DOHH2 (cell line): Measurements from ENCODE around the gene REEP2.

Experiments
- H3F3A ChIP-seq: fragments of 200-600 bp; sonication (generic), shearing (Covaris generic); 2 replicates; pipeline ENCODE4 v1.6.0; 2016; ENCODE audit warnings: antibody characterized with exemption, mild to moderate bottlenecking; ENCODE audit not compliant: control insufficient read depth, insufficient read depth
- H3K27ac ChIP-seq: fragments of 200-600 bp; sonication (generic); 2 replicates; pipeline ENCODE4 v1.5.1; 2014; ENCODE audit warnings: low read depth, mild to moderate bottlenecking, low read length, moderate library complexity
- H3K27me3 ChIP-seq: fragments of 200-600 bp; sonication (generic); 2 replicates; pipeline ENCODE4 v1.6.1; 2014; ENCODE audit warnings: mild to moderate bottlenecking, low read length, mixed read lengths; ENCODE audit not compliant: control insufficient read depth
- H3K36me3 ChIP-seq: fragments of 200-600 bp; sonication (generic); 2 replicates; pipeline ENCODE4 v1.6.1; 2014; ENCODE audit warnings: mild to moderate bottlenecking, low read length, moderate library complexity, mixed read lengths; ENCODE audit not compliant: control insufficient read depth
- H3K4me1 ChIP-seq: fragments of 200-600 bp; sonication (generic); 2 replicates; pipeline ENCODE4 v1.6.1; 2014; ENCODE audit warnings: mild to moderate bottlenecking, low read length, mixed read lengths; ENCODE audit not compliant: control insufficient read depth
- H3K4me2 ChIP-seq: fragments of 200-600 bp; sonication (generic); 2 replicates; pipeline ENCODE4 v1.6.0; 2014; ENCODE audit warnings: mild to moderate bottlenecking, low read length, moderate library complexity
- H3K4me3 ChIP-seq: fragments of 200-600 bp; sonication (generic); 2 replicates; pipeline ENCODE4 v1.5.1; 2014; ENCODE audit warnings: mild to moderate bottlenecking, low read length, mixed read lengths
- H3K79me2 ChIP-seq: fragments of 200-600 bp; sonication (generic); 2 replicates; pipeline ENCODE4 v1.6.1; 2014; ENCODE audit warnings: mild to moderate bottlenecking, low read length, mixed read lengths; ENCODE audit not compliant: control insufficient read depth
- H3K9me2 ChIP-seq: fragments of 200-600 bp; sonication (generic); replicated peaks from 2 replicates; pipeline ENCODE4 v1.6.1; 2014; ENCODE audit warnings: mild to moderate bottlenecking, low read length, mixed read lengths; ENCODE audit not compliant: control insufficient read depth
- H3K9me3 ChIP-seq: fragments of 200-600 bp; sonication (generic); 2 replicates; pipeline ENCODE4 v1.6.1; 2014; ENCODE audit warnings: antibody characterized with exemption, low read length, mixed read lengths; ENCODE audit not compliant: control insufficient read depth, insufficient read depth
- H4K20me1 ChIP-seq: fragments of 200-600 bp; sonication (generic); 2 replicates; pipeline ENCODE4 v1.6.0; 2014; ENCODE audit warnings: low read depth, mild to moderate bottlenecking, antibody characterized with exemption, low read length, moderate library complexity; ENCODE audit not compliant: control insufficient read depth, insufficient read depth
- CTCF ChIP-seq: fragments of 200-600 bp; sonication (generic); IDR thresholded peaks from one replicate; pipeline ENCODE4 v1.5.1; 2014; ENCODE audit warnings: antibody characterized with exemption, mild to moderate bottlenecking, low read depth, low read length; ENCODE audit not compliant: poor library complexity, severe bottlenecking
- EZH2phosphoT487 ChIP-seq: fragments of 200-600 bp; sonication (generic); IDR thresholded peaks from 2 replicates; pipeline ENCODE4 v1.6.1; 2017; ENCODE audit warnings: borderline replicate concordance, mild to moderate bottlenecking, antibody characterized with exemption, low read length, moderate library complexity, mixed read lengths

Gene REEP2

GRCh38 chr5:138450971-138451370 is 12.1 kb downstream of the REEP2 start:
- peaks cover 2% of the 10 kb centered on the region; the same call in 1 of the 2 replicates for H3K4me1 ChIP-seq
- no peak overlapping the region for H3K4me3 ChIP-seq
- no peaks in the 10 kb centered on the region for H4K20me1 ChIP-seq
- H3F3A ChIP-seq, result no peaks in the 10 kb centered on the region
- peaks cover 6% of the 10 kb centered on the region; the same call in 1 of the 2 replicates for H3K27me3 ChIP-seq
- H3K9me2 ChIP-seq, result no peaks in the 10 kb centered on the region
- TF ChIP-seq CTCF, result no peak
- no peak for TF ChIP-seq EZH2phosphoT487
- H3K36me3 ChIP-seq, result no peaks in the 10 kb centered on the region
- no peak overlapping the region for H3K27ac ChIP-seq
- H3K4me2 ChIP-seq, result no peak overlapping the region
- H3K79me2 ChIP-seq, result no peaks in the 10 kb centered on the region
- no peaks in the 10 kb centered on the region for H3K9me3 ChIP-seq

GRCh38 chr5:138452720-138453119 is 13.9 kb downstream of the REEP2 start:
- TF ChIP-seq EZH2phosphoT487, result no peak
- TF ChIP-seq CTCF, result no peak
- Histone ChIP-seq H3K9me3 (no peaks in the 10 kb centered on the region), H3K4me3 (no peak overlapping the region), H3K27ac (no peak overlapping the region), H3K27me3 (peaks cover 9% of the 10 kb centered on the region; the same call in 1 of the 2 replicates), H3K9me2 (no peaks in the 10 kb centered on the region), H3K4me1 (peaks cover 2% of the 10 kb centered on the region; the same call in 1 of the 2 replicates), H3K4me2 (no peak overlapping the region), H4K20me1 (no peaks in the 10 kb centered on the region), H3K79me2 (no peaks in the 10 kb centered on the region), H3F3A (no peaks in the 10 kb centered on the region), H3K36me3 (no peaks in the 10 kb centered on the region)

GRCh38 chr5:138453590-138453989 is 14.7 kb downstream of the REEP2 start:
- TF ChIP-seq CTCF, result no peak
- TF ChIP-seq EZH2phosphoT487, result no peak
- Histone ChIP-seq H3K4me1 (peaks cover 4% of the 10 kb centered on the region), H3K79me2 (no peaks in the 10 kb centered on the region), H3K27me3 (peaks cover 9% of the 10 kb centered on the region; the same call in 1 of the 2 replicates), H3K9me2 (no peaks in the 10 kb centered on the region), H3K36me3 (no peaks in the 10 kb centered on the region), H3F3A (no peaks in the 10 kb centered on the region), H3K4me2 (no peak overlapping the region), H3K27ac (no peak overlapping the region), H4K20me1 (no peaks in the 10 kb centered on the region), H3K4me3 (no peak overlapping the region), H3K9me3 (no peaks in the 10 kb centered on the region)
